Urothelium cell line (cell line): Measurements from ENCODE around the gene TLR9.
"Not testable (repeated sequence)": the region's sequence is repeated elsewhere in the genome, so short reads cannot be mapped to it uniquely, and the experiment has no call there.

Experiments used
- DNase-seq: peaks from one replicate; pipeline ENCODE4 v3.0.0; 2011; ENCODE audit warnings: low spot score, mixed read lengths
- FAIRE-seq: peaks from 2 replicates; lab custom pipeline; 2011; peaks lifted over from hg19 to GRCh38; lab: Jason Lieb, UNC

The TLR9 gene

GRCh38 chr3:52225452-52226228 is at the start of gene TLR9:
Gene TLR9 (minus strand): TSS chr3:52225645. CDS start chr3:52225529, 116 bp downstream.
- DNase-seq (no peak), FAIRE-seq (no peak)

GRCh38 chr3:52274781-52275180 is 49.3 kb upstream of the TLR9 start:
- FAIRE-seq, DNase-seq: not testable (repeated sequence)

GRCh38 chr3:52272831-52273230 is 47.4 kb upstream of the TLR9 start:
- DNase-seq, result no peak
- no peak for FAIRE-seq

GRCh38 chr3:52272172-52272571 is 46.7 kb upstream of the TLR9 start:
- DNase-seq, FAIRE-seq: not testable (repeated sequence)

GRCh38 chr3:52270252-52270754 is 44.9 kb upstream of the TLR9 start:
- FAIRE-seq (no peak), DNase-seq (no peak)

GRCh38 chr3:52269776-52270175 is 44.3 kb upstream of the TLR9 start:
- DNase-seq, result no peak
- FAIRE-seq, result no peak

GRCh38 chr3:52268036-52268435 is 42.6 kb upstream of the TLR9 start:
- DNase-seq (no peak), FAIRE-seq (no peak)

- FAIRE-seq, result no peak
Observed at GRCh38 chr3:52265387-52265786, 39.9 kb upstream of the TLR9 start.

GRCh38 chr3:52262447-52262846 is 37.0 kb upstream of the TLR9 start:
- no peak for DNase-seq
- no peak for FAIRE-seq

More at GRCh38 chr3:52265387-52265786, 39.9 kb upstream of the TLR9 start:
- DNase-seq, result no peak

- DNase-seq (no peak), FAIRE-seq (no peak)
Observed at GRCh38 chr3:52259448-52259847, 34.0 kb upstream of the TLR9 start.

GRCh38 chr3:52259035-52259434 is 33.6 kb upstream of the TLR9 start:
- no peak for FAIRE-seq

GRCh38 chr3:52257911-52258310 is 32.5 kb upstream of the TLR9 start:
- no peak for FAIRE-seq
- no peak for DNase-seq

More at GRCh38 chr3:52259035-52259434, 33.6 kb upstream of the TLR9 start:
- DNase-seq, result no peak

- no peak for DNase-seq
- FAIRE-seq, result no peak
Observed at GRCh38 chr3:52256622-52257021, 31.2 kb upstream of the TLR9 start.

GRCh38 chr3:52256159-52256558 is 30.7 kb upstream of the TLR9 start:
- DNase-seq (no peak), FAIRE-seq (no peak)

- FAIRE-seq (no peak), DNase-seq (no peak)
Observed at GRCh38 chr3:52254608-52255007, 29.2 kb upstream of the TLR9 start.

GRCh38 chr3:52253314-52254304 is 28.2 kb upstream of the TLR9 start:
- FAIRE-seq, result no peak

GRCh38 chr3:52250122-52250521 is 24.7 kb upstream of the TLR9 start:
- DNase-seq, result no peak
- no peak for FAIRE-seq

More at GRCh38 chr3:52253314-52254304, 28.2 kb upstream of the TLR9 start:
- DNase-seq, result no peak

- FAIRE-seq (no peak), DNase-seq (no peak)
Observed at GRCh38 chr3:52249683-52250082, 24.2 kb upstream of the TLR9 start.

GRCh38 chr3:52248816-52249547 is 23.5 kb upstream of the TLR9 start:
- DNase-seq (no peak), FAIRE-seq (no peak)

GRCh38 chr3:52248165-52248541 is 22.7 kb upstream of the TLR9 start:
- DNase-seq (no peak), FAIRE-seq (no peak)
